GM15510 (cell line): ENCODE results near the gene MCF2L.

Experiments used
- POLR2A ChIP-seq: IDR thresholded peaks from 3 replicates; pipeline ENCODE4 v1.6.1; 2011; ENCODE audit warnings: borderline replicate concordance; ENCODE audit not compliant: insufficient read length; ENCODE audit errors: extremely low read depth

The MCF2L gene

DNA sequence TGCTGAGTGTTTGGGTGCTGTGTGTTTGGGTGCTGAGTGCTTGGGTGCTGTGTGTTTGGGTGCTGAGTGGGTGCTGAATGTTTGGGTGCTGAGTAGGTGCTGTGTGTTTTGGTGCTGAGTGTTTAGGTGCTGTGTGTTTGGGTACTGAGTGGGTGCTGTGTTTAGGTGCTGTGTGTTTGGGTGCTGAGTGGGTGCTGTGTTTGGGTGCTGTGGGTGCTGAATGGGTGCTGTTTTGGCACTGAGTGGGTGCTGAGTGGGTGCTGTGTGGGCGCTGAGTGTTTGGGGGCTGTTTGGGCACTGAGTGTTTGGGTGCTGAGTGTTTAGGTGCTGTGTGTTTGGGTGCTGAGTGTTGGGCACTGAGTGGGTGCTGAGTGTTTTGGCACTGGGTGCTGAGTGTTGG is 88.1 kb downstream of the MCF2L start:
- no peak for TF ChIP-seq POLR2A

- no peak for TF ChIP-seq POLR2A
Measured at GRCh38 chr13:113058129-113058987, 89.3 kb downstream of the MCF2L start.

DNA sequence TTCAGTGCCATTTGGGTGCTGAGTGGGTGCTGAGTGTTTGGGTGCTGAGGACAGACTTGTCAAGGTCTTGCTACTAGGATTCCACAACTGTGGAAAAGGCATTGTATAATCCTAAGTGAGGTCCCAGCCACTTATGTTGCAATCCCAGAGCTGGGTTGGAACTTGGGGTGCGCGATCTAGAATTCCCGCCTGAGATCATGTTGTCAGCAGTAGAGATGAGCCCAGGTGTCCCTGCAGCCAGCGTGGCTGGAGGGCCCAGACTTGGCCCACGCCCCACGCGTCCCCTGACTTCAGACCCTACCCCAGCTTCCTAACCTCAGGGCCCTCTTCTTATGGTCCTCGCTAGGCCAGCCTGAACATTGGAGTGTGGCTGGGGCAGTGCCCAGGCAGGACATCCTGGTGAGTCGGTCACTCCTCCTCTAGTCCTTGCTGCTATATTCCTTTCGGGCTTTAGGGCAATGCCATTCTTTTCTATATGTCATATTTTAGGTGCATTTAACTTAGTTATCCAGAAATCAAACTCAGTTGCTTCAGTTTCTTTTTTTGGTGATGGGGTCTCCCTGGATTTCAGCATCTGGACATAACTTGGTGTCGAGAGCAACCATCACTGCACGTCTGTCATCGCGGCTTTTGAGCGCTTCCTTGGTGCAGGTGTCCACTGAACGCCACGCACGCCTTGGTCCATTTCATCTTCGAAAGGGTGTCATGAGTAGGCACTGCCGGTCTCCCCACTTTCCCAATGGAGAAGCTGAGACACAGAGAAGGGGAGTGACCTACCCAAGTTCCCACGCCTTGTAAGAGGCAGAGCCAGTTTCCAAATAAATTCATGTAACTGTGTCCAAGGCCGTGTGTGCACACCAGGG is 90.2 kb downstream of the MCF2L start:
- TF ChIP-seq POLR2A, result no peak

- no peak for TF ChIP-seq POLR2A
Measured at GRCh38 chr13:113059891-113060290, 90.9 kb downstream of the MCF2L start.

DNA sequence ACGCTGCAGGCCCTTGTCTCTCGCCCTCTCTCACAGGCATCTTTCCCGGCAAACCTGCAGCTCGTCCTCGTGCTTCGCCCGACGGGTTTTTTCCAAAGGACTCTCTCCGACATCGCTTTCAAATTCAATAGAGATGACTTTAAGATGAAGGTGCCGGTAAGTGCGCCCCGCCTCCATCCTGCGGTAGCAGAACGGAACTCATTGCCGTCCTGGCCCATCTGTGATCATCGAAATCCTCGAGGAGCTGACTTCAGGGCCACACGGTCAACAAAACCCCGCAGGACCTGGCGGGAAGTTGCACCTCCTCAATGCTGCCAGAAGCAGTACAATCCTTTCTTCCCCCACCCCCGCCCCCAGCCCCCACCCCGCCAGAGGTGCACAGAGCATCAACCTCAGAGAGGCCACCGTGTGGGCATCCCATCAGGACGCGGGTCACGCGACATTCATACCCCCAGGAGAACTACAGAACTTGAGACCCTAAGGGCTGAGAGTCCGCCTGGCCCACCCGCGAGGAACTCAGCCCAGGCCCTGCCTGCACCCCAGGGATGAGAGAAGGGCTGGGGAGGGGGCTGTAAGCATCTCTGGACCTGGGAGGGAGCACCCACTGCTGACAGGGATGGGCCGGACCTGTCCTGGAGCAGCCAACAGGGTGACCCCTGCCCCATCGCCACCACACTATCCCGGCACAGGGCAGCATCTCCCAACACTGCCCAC is 91.7 kb downstream of the MCF2L start:
- no peak for TF ChIP-seq POLR2A

- no peak for TF ChIP-seq POLR2A
Measured at GRCh38 chr13:113061271-113061625, 92.2 kb downstream of the MCF2L start.

DNA sequence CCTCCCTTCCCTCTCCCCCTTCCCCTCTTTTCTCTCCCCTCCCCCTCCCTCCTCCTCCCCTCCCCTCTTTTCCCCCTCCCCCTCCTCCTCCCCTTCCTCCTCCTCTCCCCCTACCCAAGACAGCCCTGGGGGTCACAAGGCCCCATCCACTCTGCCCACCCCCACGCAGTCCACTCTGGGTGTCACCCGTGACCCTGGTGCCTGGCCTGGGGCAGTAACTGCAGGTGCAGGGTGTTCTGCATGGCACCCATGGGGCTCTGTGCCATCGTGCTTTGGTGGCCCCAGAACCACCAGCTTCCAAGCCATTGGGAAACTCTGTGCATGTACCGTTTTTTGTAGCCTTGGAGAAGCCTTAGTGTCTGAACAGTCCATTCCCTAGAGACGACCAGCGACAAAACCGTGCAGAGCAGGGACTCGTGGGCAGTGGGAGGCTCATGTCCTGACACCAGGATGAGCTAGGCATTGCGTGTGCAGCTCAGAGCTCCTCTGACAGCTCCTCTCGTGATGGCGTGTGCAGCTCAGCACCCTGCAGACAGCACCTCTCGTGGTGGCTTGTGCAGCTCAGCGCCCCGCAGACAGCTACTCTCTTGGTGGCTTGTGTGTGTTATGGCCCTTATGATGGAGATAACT is 92.9 kb downstream of the MCF2L start:
- no peak for TF ChIP-seq POLR2A

DNA sequence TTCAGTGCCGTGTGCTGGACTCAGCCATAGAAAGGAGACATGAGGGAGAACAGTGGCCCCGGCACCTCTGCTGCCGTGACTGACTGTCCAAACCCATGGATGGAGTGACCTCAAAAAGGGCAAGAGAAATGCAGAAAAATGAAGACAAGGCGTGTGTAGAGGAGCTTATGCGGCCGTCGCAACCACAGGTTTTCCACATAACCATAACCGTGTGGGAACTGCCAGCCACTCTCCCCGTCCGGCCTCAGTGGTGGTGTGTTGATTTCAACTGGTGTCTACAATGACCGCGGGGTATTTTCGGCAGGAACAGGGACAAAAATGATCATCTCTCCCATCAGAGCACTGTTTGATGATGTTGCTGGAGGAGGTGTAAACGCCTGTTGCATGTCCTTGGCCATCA is 93.7 kb downstream of the MCF2L start:
- no peak for TF ChIP-seq POLR2A

GRCh38 chr13:113063091-113063491 is 94.1 kb downstream of the MCF2L start:
- TF ChIP-seq POLR2A, result no peak

DNA sequence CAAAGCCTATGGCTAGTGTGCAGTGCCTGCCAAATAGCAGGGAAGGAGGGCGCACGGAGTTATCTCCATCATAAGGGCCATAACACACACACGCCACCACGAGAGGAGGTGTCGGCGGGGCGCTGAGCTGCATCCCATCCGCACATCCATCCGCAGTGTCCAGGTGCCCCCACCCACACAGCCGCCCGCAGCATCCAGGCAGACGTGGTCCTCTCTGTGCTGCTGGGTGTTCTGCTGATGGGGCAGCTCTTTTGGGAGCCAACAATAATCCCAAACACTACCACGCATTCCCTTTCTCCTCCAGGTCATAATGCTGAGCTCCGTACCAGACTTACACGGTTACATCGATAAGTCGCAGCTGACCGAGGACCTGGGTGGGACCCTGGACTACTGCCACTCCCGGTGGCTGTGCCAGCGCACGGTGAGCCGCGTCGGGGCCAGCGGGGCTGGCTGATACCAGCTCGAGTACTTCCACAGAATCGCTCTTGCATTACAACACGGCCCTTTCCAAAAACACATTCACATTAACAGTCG is 95.1 kb downstream of the MCF2L start:
- no peak for TF ChIP-seq POLR2A

- no peak for TF ChIP-seq POLR2A
Measured at GRCh38 chr13:113064534-113065405, 95.8 kb downstream of the MCF2L start.

DNA sequence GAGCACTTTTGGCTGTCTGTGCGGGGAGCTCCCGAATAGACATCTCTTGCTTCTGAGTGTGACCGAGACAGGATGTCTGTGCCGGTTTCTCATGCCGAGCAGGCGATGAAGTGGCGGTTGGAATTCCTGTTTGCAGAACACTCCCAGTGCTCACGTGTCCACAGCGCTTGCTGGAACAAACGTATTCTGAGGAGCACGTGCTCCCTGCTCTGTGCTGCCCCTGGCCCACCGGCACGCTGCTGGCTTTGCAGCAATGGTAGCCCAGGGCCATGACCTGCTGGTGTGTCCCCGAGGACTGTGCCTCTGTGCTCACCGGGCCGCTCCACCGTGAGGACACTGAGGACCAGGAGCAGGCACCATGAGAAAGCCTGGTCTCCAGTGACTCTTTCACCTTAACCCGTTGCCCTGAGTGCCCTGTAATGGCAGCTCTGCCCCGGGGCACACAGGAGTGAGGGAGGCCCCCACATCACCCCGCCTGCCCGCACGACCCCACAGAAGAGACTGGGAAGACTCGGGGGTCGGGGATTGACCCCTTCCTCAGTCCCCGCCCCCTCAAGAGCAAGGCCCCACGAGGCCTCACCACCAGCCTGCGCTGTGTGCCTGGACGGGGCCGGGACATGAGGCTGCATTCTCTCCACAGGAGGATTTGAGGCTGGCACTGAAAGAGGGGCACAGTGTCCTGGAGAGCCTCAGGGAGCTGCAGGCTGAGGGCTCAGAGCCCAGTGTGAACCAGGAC is 96.6 kb downstream of the MCF2L start:
- TF ChIP-seq POLR2A, result no peak

DNA sequence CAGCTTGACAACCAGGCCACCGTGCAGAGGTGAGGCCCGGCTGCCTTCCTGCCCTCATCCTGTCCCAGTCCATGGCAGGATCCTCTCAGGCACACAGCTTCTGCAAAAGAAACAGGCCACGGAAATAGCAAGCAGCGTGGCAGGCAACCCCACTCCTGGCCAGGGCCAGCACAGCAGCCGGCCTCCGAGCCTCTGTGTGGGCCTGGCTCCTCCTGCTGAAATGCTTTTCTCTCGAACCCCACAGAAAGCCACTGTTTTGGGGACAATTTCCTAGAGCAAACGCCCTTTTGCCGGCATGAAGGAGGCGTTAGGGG is 97.1 kb downstream of the MCF2L start:
- no peak for TF ChIP-seq POLR2A

DNA sequence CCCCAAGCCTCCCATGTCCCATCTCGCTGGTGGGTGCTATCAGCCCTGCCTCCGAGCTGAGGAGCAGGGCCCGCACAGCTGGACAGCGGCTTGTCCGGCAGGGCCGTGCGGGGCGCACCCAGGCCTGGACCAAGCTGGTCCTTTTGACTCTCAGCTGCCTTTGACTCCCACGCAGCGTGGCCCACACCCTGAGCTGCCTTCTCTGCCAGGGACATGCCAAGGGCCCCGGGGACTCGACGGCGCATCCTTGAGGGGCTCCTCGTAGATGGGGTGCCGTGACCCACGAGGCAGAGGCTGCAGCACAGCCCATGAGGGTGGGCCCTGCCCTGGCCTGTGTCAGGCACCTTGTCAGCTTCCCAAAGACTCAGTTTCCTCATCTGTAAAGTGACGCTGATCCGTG is 97.7 kb downstream of the MCF2L start:
- no peak for TF ChIP-seq POLR2A
